Measurements from ENCODE around the gene FAM222A.

The FAM222A gene

GRCh38 chr12:109804820-109805761 is 91.5 kb downstream of the FAM222A start:
- FAIRE-seq, result no peak

DNA sequence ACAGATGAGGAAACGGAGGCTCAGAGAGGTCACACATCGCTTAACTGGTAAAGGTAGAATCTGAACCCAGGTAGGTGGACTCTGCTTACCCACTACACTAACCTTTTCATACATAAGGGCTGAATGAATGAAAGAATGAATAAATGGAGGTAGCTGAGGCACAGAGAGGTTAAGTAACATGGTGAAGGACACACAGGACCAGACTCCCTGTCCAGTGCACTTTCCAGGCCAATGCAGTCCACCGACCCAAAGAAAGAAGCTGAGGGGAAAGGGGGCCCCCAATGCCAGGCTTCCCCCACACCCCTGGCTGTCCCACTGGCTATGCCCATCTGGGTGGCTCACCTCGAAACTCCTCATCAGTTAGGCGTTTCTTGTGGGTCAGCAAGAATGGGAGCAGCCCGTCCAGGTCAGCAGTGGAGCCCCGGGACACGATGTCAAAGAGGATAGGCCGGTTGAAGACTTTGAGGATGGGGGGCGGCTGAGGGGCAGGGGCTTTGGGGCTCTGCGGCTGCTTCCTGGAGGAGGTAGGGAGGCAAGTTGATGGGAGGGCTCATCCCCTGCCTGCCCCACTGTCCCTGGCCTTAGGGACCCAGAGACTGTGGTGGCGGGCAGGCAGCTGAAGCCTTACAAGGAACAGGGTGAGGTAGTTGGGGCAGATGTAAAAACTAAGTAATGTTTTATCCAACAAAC is 94.5 kb downstream of the FAM222A start:
- FAIRE-seq, result no peak

- no peak for FAIRE-seq
These were observed 95.4 kb downstream of the FAM222A start for GRCh38 chr12:109808876-109809646.

- FAIRE-seq, result no peak
These were observed 97.5 kb downstream of the FAM222A start for GRCh38 chr12:109810954-109811623.

DNA sequence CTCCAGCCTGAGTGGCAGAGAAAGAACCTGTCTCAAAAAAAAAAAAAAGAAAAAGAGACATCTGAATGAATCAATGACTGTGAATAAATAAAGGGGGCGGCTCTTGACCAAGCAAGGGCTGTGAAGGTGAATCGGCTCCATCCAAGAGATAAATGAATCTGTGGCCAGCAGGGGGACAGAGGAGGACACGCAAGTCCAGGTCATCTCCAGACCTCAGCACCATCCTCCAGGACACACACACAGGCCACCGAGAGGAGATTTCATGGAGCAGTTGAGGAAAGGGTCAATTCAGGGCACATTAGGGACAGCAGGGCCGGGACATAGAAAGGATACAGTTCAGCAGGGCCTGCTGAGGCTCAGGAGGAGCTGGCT is 98.0 kb downstream of the FAM222A start:
- FAIRE-seq, result no peak

- FAIRE-seq, result no peak
These were observed 100.3 kb downstream of the FAM222A start for GRCh38 chr12:109813810-109814416.

DNA sequence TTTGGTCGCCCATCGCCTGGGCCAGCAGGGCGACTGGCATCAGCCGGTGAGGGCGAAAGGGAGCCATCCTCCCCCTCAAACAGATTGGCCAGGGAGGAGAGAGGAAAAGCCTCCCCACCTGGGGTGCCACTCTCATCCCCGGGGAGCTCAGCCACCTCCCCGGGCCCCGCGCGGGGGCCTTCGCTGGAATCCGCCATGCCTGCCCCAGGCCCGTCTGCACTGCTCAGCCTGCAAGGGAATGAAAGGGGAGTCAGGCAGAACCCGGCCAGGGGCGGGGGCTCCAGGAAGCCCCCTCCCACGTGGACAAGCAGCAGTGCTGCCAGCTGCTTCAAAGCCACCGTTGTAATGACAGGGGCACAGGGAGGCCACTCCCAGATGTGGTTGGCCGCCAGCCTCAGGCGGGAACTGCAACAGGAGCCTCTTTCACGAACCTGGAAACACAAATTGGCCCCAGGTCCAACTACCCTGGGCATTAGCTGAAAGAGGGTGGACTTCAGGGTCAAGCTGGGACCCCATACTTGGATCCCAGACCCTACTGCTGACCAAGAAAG is 101.0 kb downstream of the FAM222A start:
- FAIRE-seq, result no peak

GRCh38 chr12:109815225-109815624 is 101.6 kb downstream of the FAM222A start:
- no peak for FAIRE-seq

GRCh38 chr12:109815757-109816617 is 102.4 kb downstream of the FAM222A start:
- FAIRE-seq, result no peak

- FAIRE-seq, result no peak
These were observed 103.2 kb downstream of the FAM222A start for GRCh38 chr12:109816870-109817269.

DNA sequence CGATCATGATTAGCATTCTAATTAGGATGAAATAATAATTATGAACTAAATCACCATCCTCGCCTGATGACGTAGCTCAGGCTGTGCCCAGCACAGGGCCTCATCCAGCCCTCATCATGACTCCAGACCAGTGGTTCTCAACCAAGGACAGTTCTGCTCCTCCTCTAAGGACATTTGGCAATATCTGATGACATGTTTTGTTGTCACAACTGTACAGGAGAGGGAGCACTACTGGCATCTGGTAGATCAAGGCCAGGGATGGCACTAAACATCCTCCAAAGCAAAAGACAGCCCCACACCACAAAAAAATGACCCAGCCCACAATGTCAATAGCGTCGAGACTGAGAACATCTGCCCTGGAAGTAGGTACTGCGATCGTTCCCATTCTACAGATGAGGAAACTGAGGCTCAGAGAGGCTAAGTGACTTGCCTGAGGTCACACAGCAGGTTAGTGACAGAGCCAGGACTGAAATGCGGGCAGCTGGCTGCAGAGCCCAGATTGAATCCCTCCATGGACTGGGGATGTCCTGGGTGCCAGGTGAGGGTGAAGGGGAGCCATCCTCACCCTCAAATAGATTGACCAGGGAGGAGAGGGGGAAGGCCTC is 104.1 kb downstream of the FAM222A start:
- FAIRE-seq, result no peak

DNA sequence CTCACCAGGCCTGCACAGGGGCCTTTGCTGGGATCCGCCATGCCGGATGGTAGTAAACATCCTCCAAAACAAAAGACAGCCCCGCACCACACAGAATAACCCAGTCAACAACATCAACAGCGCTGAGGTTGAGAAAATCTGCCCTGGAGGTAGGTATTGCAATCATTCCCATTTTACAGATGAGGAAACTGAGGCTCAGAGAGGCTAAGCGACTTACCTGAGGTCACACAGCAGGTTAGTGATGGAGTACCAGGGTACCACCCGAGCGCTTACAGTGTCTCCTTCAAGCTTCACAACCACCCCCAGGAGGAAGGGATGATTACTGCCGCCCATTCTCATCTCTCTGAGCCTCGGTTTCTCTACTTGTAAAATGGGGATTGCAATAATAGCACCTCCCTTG is 104.6 kb downstream of the FAM222A start:
- no peak for FAIRE-seq

- FAIRE-seq, result no peak
These were observed 105.4 kb downstream of the FAM222A start for GRCh38 chr12:109818905-109819500.
